PC-3 (cell line): ENCODE data around the gene CRYBB2.

Experiments used
- EZH2 ChIP-seq: fragments of 300-600 bp; sonication (generic); IDR thresholded peaks from one replicate; pipeline ENCODE4 v1.6.1; 2017; ENCODE audit warnings: antibody characterized with exemption, mild to moderate bottlenecking, low read length; ENCODE audit not compliant: unreplicated experiment
- EZH2phosphoT487 ChIP-seq: fragments of 300-600 bp; sonication (generic); IDR thresholded peaks from 2 replicates; pipeline ENCODE4 v1.6.1; 2018; ENCODE audit warnings: mild to moderate bottlenecking, antibody characterized with exemption, low read length, borderline replicate concordance
- TF ChIP-seq, protein P1 (sequence below): fragments of 300-600 bp; sonication (generic); conservative IDR thresholded peaks from 2 replicates; pipeline ENCODE4 v1.5.1; 2017; ENCODE audit warnings: antibody characterized with exemption, low read depth, mild to moderate bottlenecking, low read length

DNA sequence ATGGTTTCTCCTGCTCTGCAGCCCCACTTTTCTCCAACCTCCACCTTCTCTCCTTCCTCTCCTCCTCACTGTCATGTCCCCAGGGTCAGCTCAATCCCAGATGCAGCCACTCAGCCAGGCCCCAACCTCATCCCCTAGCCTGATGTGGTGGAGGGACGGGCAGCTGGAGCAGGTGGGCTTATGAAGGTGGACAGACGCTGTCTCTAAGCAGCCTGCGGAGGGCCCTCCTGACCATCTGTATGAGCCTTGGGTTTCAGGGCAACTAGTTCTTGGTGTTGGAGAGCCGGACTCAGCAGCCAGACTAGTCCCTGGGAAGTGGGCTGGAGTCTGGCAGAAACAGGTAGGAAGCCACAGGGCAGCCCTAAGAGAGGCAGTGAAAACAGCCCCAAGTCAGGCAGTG, 18.1 kb downstream of the CRYBB2 start:
- TF ChIP-seq, protein P1, sequence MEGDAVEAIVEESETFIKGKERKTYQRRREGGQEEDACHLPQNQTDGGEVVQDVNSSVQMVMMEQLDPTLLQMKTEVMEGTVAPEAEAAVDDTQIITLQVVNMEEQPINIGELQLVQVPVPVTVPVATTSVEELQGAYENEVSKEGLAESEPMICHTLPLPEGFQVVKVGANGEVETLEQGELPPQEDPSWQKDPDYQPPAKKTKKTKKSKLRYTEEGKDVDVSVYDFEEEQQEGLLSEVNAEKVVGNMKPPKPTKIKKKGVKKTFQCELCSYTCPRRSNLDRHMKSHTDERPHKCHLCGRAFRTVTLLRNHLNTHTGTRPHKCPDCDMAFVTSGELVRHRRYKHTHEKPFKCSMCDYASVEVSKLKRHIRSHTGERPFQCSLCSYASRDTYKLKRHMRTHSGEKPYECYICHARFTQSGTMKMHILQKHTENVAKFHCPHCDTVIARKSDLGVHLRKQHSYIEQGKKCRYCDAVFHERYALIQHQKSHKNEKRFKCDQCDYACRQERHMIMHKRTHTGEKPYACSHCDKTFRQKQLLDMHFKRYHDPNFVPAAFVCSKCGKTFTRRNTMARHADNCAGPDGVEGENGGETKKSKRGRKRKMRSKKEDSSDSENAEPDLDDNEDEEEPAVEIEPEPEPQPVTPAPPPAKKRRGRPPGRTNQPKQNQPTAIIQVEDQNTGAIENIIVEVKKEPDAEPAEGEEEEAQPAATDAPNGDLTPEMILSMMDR, result no peak
- TF ChIP-seq EZH2 (no peak), EZH2phosphoT487 (no peak)
